HCT116 (cell line): ENCODE measurements around the gene SPPL2C. TPM values are rescaled to one million over a fixed set of nuclear protein-coding genes. Genes with fewer than 3 reads are reported as not detected.

Experiments used
- ATAC-seq: fragments of 200-7000 bp; cut with Tn5 transposase; 2 replicates; pipeline ENCODE4 v1.9.1; 2020; ENCODE audit warnings: mild to moderate bottlenecking, moderate library complexity
- BruUV-seq: library from RNA; stranded (reverse); fragments of 400-500 nt; replicated peaks from 2 replicates; lab custom pipeline; 2021; lab: Mats Ljungman, UMichigan
- CTCF ChIA-PET: fragments of 300-600 bp; sonication (Branson Sonifier 250); formaldehyde crosslinking; loops from one replicate; lab custom pipeline; 2021; ENCODE audit warnings: antibody characterized with exemption; lab: Charles Lee
- POLR2A ChIA-PET: fragments of 300-600, 350-600 bp; sonication (Branson Sonifier 250); formaldehyde crosslinking; loops from one replicate; lab custom pipeline; 2021; ENCODE audit warnings: antibody characterized with exemption; lab: Charles Lee
- RAD21 ChIA-PET, 2 experiments: fragments of 300-600 bp; sonication (Branson Sonifier 250); formaldehyde crosslinking; loops; one replicate each; lab custom pipeline; 2023; ENCODE audit warnings: low total read pairs in 2 of 2; ENCODE audit not compliant: uncharacterized antibody in 2 of 2, unreplicated experiment in 2 of 2, low non-redundant PET in 1 of 2; lab: Charles Lee
- DNase-seq: peaks from one replicate; pipeline ENCODE4 v3.0.0-alpha.2; 2010; ENCODE audit warnings: low read depth, low spot score
- H2AFZ ChIP-seq: fragments of 200-600 bp; shearing (Covaris generic), sonication (generic); 2 replicates; pipeline ENCODE4 v1.6.1; 2017; ENCODE audit warnings: low read depth, mixed run types, mixed read lengths, antibody characterized with exemption, low read length; ENCODE audit not compliant: poor library complexity, severe bottlenecking
- H3K27ac ChIP-seq: 2 replicates; pipeline ENCODE4 v1.5.1; 2012; ENCODE audit warnings: low read depth, low read length
- H3K27me3 ChIP-seq: fragments of 200-600 bp; sonication (generic); 2 replicates; pipeline ENCODE4 v1.6.1; 2016; ENCODE audit warnings: mixed run types, low read length, mixed read lengths; ENCODE audit not compliant: insufficient read depth
- H3K36me3 ChIP-seq, 2 experiments: fragments of 200-500 bp in 1 of 2; fragments of 200-600 bp in 1 of 2; sonication (Bioruptor generic) in 1 of 2; sonication (generic) in 1 of 2; 2 replicates each; pipeline versions ENCODE4 v1.5.1 to v1.6.1; 2014 to 2016; ENCODE audit warnings: low read length in 2 of 2, inconsistent platforms in 1 of 2, mixed read lengths in 1 of 2, mixed run types in 1 of 2; ENCODE audit not compliant: insufficient read depth in 2 of 2, control insufficient read depth in 1 of 2
- H3K4me1 ChIP-seq, 2 experiments: fragments of 200-600 bp in 1 of 2; sonication (generic) in 1 of 2; 2 replicates each; pipeline versions ENCODE4 v1.5.1 to v1.6.1; 2012 to 2017; ENCODE audit warnings: low read length in 2 of 2, inconsistent platforms in 1 of 2, mild to moderate bottlenecking in 1 of 2, mixed read lengths in 1 of 2, mixed run types in 1 of 2, moderate library complexity in 1 of 2; ENCODE audit not compliant: insufficient read depth in 2 of 2, control insufficient read depth in 1 of 2
- H3K4me2 ChIP-seq: fragments of 200-600 bp; sonication (generic); 2 replicates; pipeline ENCODE4 v1.6.1; 2017; ENCODE audit warnings: mixed run types, low read length, mixed read lengths
- H3K4me3 ChIP-seq, 2 experiments: fragments of 200-600 bp in 1 of 2; sonication (generic) in 1 of 2; replicated peaks in 1 of 2; 2 replicates each; pipeline ENCODE4 v1.5.1; 2011 to 2016; ENCODE audit warnings: low read length in 2 of 2, control low read depth in 1 of 2, low read depth in 1 of 2, mild to moderate bottlenecking in 1 of 2, mixed read lengths in 1 of 2, mixed run types in 1 of 2
- H3K79me2 ChIP-seq: fragments of 200-600 bp; sonication (generic); 2 replicates; pipeline ENCODE4 v1.6.1; 2017; ENCODE audit warnings: mild to moderate bottlenecking, mixed run types, low read length, moderate library complexity, mixed read lengths; ENCODE audit not compliant: insufficient read depth
- H3K9ac ChIP-seq: fragments of 200-600 bp; sonication (generic); 2 replicates; pipeline ENCODE4 v1.6.1; 2016; ENCODE audit warnings: low read length, mixed read lengths
- H3K9me2 ChIP-seq: fragments of 200-600 bp; sonication (generic), shearing (Covaris generic); 2 replicates; pipeline ENCODE4 v1.6.1; 2017; ENCODE audit warnings: mixed run types, mild to moderate bottlenecking, moderate library complexity; ENCODE audit not compliant: insufficient read depth
- H3K9me3 ChIP-seq, 2 experiments: fragments of 200-500 bp in 1 of 2; fragments of 200-600 bp in 1 of 2; sonication (Bioruptor generic) in 1 of 2; sonication (generic) in 1 of 2; 2 replicates each; pipeline ENCODE4 v1.6.1; 2014 to 2017; ENCODE audit warnings: low read length in 2 of 2, mixed read lengths in 2 of 2, inconsistent platforms in 1 of 2, low read depth in 1 of 2, mild to moderate bottlenecking in 1 of 2, mixed run types in 1 of 2, moderate library complexity in 1 of 2; ENCODE audit not compliant: control insufficient read depth in 1 of 2, insufficient read depth in 1 of 2
- H4K20me1 ChIP-seq: fragments of 200-600 bp; sonication (generic), shearing (Covaris generic); 2 replicates; pipeline ENCODE4 v1.6.1; 2017; ENCODE audit warnings: mixed run types, mild to moderate bottlenecking, moderate library complexity; ENCODE audit not compliant: insufficient read depth
- CEBPB ChIP-seq: IDR thresholded peaks from 2 replicates; pipeline ENCODE4 v1.6.1; 2012; ENCODE audit warnings: low read depth
- POLR2AphosphoS5 ChIP-seq: IDR thresholded peaks from 2 replicates; pipeline ENCODE4 v1.6.1; 2011; ENCODE audit warnings: mild to moderate bottlenecking, low read depth, low read length, moderate library complexity
- ZFX ChIP-seq: fragments of 450-650 bp; IDR thresholded peaks from 2 replicates; pipeline ENCODE4 v1.6.1; 2017
- intact Hi-C: fragments of 100-400 bp; cut with micrococcal nuclease; formaldehyde crosslinking; loops from 2 replicates; pipeline ENCODE4 v1.10.0; 2022
- total RNA-seq: library from RNA; stranded (reverse); gene quantifications from one replicate; pipeline ENCODE4 v1.2.1, GENCODE V29; 2021; ENCODE audit not compliant: unreplicated experiment

Gene SPPL2C
- total RNA-seq, 1 experiment from 2014 or later = not detected

DNA sequence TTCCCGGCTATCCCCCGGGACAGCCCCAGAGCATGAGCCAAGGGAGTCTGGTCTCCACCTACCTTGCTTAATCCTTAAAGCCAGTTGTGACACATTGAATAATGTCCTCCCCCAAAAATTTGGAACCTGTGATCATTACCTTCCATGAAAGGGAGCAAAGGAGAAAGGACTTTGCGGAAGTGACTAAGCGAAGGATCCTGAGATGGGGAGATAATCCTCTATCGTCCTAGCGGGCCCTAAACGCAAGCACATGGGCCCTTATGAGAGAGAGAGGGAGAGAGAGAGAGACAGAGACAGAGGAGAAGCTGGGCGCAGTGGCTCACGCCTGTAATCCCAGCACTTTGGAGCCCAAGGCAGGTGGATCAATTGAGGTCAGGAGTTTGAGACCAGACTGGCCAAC is 9.5 kb downstream of the SPPL2C start:
- no TSS peak for BruUV-seq
- no peak for DNase-seq
- no peaks in the 10 kb centered on the region for H3K36me3 ChIP-seq
- H3K9ac ChIP-seq = no peak overlapping the region
- ATAC-seq = no peak
- H3K4me3 ChIP-seq = no peak overlapping the region
- H3K4me2 ChIP-seq = no peak overlapping the region
- no peaks in the 10 kb centered on the region for H3K9me2 ChIP-seq
- H3K79me2 ChIP-seq = no peaks in the 10 kb centered on the region
- H3K27ac ChIP-seq = no peak overlapping the region
- H2AFZ ChIP-seq = no peak overlapping the region
- H3K27me3 ChIP-seq = no peaks in the 10 kb centered on the region
- CTCF ChIA-PET = interaction anchor here (2.1 kb wide), 1 partner anchor 214 kb away, joined by 8 read pairs; no protein-coding TSS in a partner anchor
- POLR2A ChIA-PET = no interaction called here
- RAD21 ChIA-PET = no interaction called here
- no peaks in the 10 kb centered on the region for H4K20me1 ChIP-seq
- peaks cover 0 to 6% of the 10 kb centered on the region in 2 experiments; a peak in 2 of 4 replicates for H3K4me1 ChIP-seq
- intact Hi-C loops = loop anchor here (10.0 kb wide), 1 partner anchor 639 kb away; no protein-coding TSS in a partner anchor
- H3K9me3 ChIP-seq = no peaks in the 10 kb centered on the region
- no peak for TF ChIP-seq POLR2AphosphoS5

- no peak overlapping the region for H3K4me3 ChIP-seq
- ATAC-seq = no peak
- RAD21 ChIA-PET = no interaction called here
- no peaks in the 10 kb centered on the region for H3K79me2 ChIP-seq
- no peaks in the 10 kb centered on the region for H3K9me3 ChIP-seq
- no TSS peak for BruUV-seq
- H3K9me2 ChIP-seq = no peaks in the 10 kb centered on the region
- TF ChIP-seq CEBPB (no peak), POLR2AphosphoS5 (no peak), ZFX (no peak)
- H3K4me2 ChIP-seq = no peak overlapping the region
- POLR2A ChIA-PET = no interaction called here
- no peak overlapping the region for H3K9ac ChIP-seq
- no peak overlapping the region for H3K27ac ChIP-seq
- intact Hi-C loops = loop anchor here (10.0 kb wide), 1 partner anchor 641 kb away; no protein-coding TSS in a partner anchor
- H3K27me3 ChIP-seq = no peaks in the 10 kb centered on the region
- CTCF ChIA-PET = interaction anchor here (2.1 kb wide), 1 partner anchor 216 kb away, joined by 8 read pairs; no protein-coding TSS in a partner anchor
- no peaks in the 10 kb centered on the region for H4K20me1 ChIP-seq
- H3K4me1 ChIP-seq = peaks cover 0 to 6% of the 10 kb centered on the region in 2 experiments; a peak in 2 of 4 replicates
- no peaks in the 10 kb centered on the region for H3K36me3 ChIP-seq
- no peak overlapping the region for H2AFZ ChIP-seq
- no peak for DNase-seq
Measured at GRCh38 chr17:45855691-45856336, 11.1 kb downstream of the SPPL2C start.
